ENCODE data around the gene CCDC85C. TPM values are rescaled to one million over a fixed set of nuclear protein-coding genes. Genes with fewer than 3 reads are reported as not detected.

The CCDC85C gene
- polyA plus RNA-seq, 4 donors, result 17.6 to 42.3 (median 28.6) TPM

- no peak for DNase-seq
- H3K4me3 ChIP-seq (ENCODE audit: low read depth in 1 of 3, low read length in 3 of 3), result no peak overlapping the region
- no peak overlapping the region for H3K27ac ChIP-seq (ENCODE audit: low read depth in 1 of 3, low read length in 2 of 3)
- no peaks in the 10 kb centered on the region for H3K9me3 ChIP-seq (ENCODE audit: control insufficient read depth in 2 of 2, insufficient read depth in 1 of 2, low read depth in 1 of 2, low read length in 1 of 2)
- peaks cover 0 to 60% (median 5%) of the 10 kb centered on the region in 3 donors for H3K4me1 ChIP-seq (ENCODE audit: control insufficient read depth in 3 of 3, insufficient read depth in 2 of 3, low read depth in 1 of 3, low read length in 2 of 3)
- H3K36me3 ChIP-seq (ENCODE audit: control insufficient read depth in 3 of 3, insufficient read depth in 2 of 3, low read depth in 1 of 3, low read length in 3 of 3), result peaks cover 0 to 43% (median 0%) of the 10 kb centered on the region in 3 donors
- no peaks in the 10 kb centered on the region for H3K27me3 ChIP-seq (ENCODE audit: control insufficient read depth in 3 of 3, insufficient read depth in 3 of 3, low read length in 3 of 3)
- no peak for FAIRE-seq
- 79 to 84% (median 81%) methylated on average over 16 of the region's 16 CpGs for WGBS, 3 donors
Measured at GRCh38 chr14:99559286-99559990, 44.6 kb downstream of the CCDC85C start.

- WGBS, 3 donors, result 83 to 93% (median 84%) methylated on average over 10 of the region's 10 CpGs
- no peak for FAIRE-seq
- DNase-seq, result no peak
- Histone ChIP-seq H3K27me3 (ENCODE audit: control insufficient read depth in 3 of 3, insufficient read depth in 3 of 3, low read length in 3 of 3) (no peaks in the 10 kb centered on the region), H3K9me3 (ENCODE audit: control insufficient read depth in 2 of 2, insufficient read depth in 1 of 2, low read depth in 1 of 2, low read length in 1 of 2) (no peaks in the 10 kb centered on the region), H3K36me3 (ENCODE audit: control insufficient read depth in 3 of 3, insufficient read depth in 2 of 3, low read depth in 1 of 3, low read length in 3 of 3) (peaks cover 0 to 32% (median 0%) of the 10 kb centered on the region in 3 donors), H3K4me1 (ENCODE audit: control insufficient read depth in 3 of 3, insufficient read depth in 2 of 3, low read depth in 1 of 3, low read length in 2 of 3) (peaks cover 8 to 59% (median 14%) of the 10 kb centered on the region in 3 donors), H3K27ac (ENCODE audit: low read depth in 1 of 3, low read length in 2 of 3) (peak overlapping the region in 1 of 3 donors; percentile 87), H3K4me3 (ENCODE audit: low read depth in 1 of 3, low read length in 3 of 3) (no peak overlapping the region)
Measured at GRCh38 chr14:99556134-99556791, 47.7 kb downstream of the CCDC85C start.

GRCh38 chr14:99554757-99555531 lies 49.1 kb downstream of the CCDC85C start:
- Histone ChIP-seq H3K36me3 (ENCODE audit: control insufficient read depth in 3 of 3, insufficient read depth in 2 of 3, low read depth in 1 of 3, low read length in 3 of 3) (peaks cover 0 to 29% (median 0%) of the 10 kb centered on the region in 3 donors), H3K27me3 (ENCODE audit: control insufficient read depth in 3 of 3, insufficient read depth in 3 of 3, low read length in 3 of 3) (no peaks in the 10 kb centered on the region), H3K27ac (ENCODE audit: low read depth in 1 of 3, low read length in 2 of 3) (peak overlapping the region; percentile 41 to 87 (median 55)), H3K9me3 (ENCODE audit: control insufficient read depth in 2 of 2, insufficient read depth in 1 of 2, low read depth in 1 of 2, low read length in 1 of 2) (no peaks in the 10 kb centered on the region), H3K4me3 (ENCODE audit: low read depth in 1 of 3, low read length in 3 of 3) (no peak overlapping the region), H3K4me1 (ENCODE audit: control insufficient read depth in 3 of 3, insufficient read depth in 2 of 3, low read depth in 1 of 3, low read length in 2 of 3) (peaks cover 8 to 66% (median 16%) of the 10 kb centered on the region in 3 donors)
- FAIRE-seq (no peak), DNase-seq (peak; percentile 39 to 77)
- WGBS, 3 donors, result 26 to 58% (median 38%) methylated on average over 9 of the region's 9 CpGs

- no peak overlapping the region for H3K4me3 ChIP-seq (ENCODE audit: low read depth in 1 of 3, low read length in 3 of 3)
- H3K27me3 ChIP-seq (ENCODE audit: control insufficient read depth in 3 of 3, insufficient read depth in 3 of 3, low read length in 3 of 3), result no peaks in the 10 kb centered on the region
- H3K27ac ChIP-seq (ENCODE audit: low read depth in 1 of 3, low read length in 2 of 3), result peak overlapping the region; percentile 41 to 87 (median 55)
- DNase-seq, result peak in 1 of 2 donors; percentile 37
- H3K4me1 ChIP-seq (ENCODE audit: control insufficient read depth in 3 of 3, insufficient read depth in 2 of 3, low read depth in 1 of 3, low read length in 2 of 3), result peaks cover 8 to 74% (median 16%) of the 10 kb centered on the region in 3 donors
- 24 to 67% (median 36%) methylated on average over 12 of the region's 12 CpGs for WGBS, 3 donors
- FAIRE-seq, result no peak
- H3K36me3 ChIP-seq (ENCODE audit: control insufficient read depth in 3 of 3, insufficient read depth in 2 of 3, low read depth in 1 of 3, low read length in 3 of 3), result peaks cover 0 to 26% (median 0%) of the 10 kb centered on the region in 3 donors
- no peaks in the 10 kb centered on the region for H3K9me3 ChIP-seq (ENCODE audit: control insufficient read depth in 2 of 2, insufficient read depth in 1 of 2, low read depth in 1 of 2, low read length in 1 of 2)
Measured at GRCh38 chr14:99554184-99554583, 49.8 kb downstream of the CCDC85C start.

GRCh38 chr14:99552572-99553216 lies 51.3 kb downstream of the CCDC85C start:
- FAIRE-seq (no peak), DNase-seq (peak; percentile 98 to 99)
- Histone ChIP-seq H3K9me3 (ENCODE audit: control insufficient read depth in 2 of 2, insufficient read depth in 1 of 2, low read depth in 1 of 2, low read length in 1 of 2) (no peaks in the 10 kb centered on the region), H3K27ac (ENCODE audit: low read depth in 1 of 3, low read length in 2 of 3) (peak overlapping the region; percentile 73 to 83 (median 75)), H3K27me3 (ENCODE audit: control insufficient read depth in 3 of 3, insufficient read depth in 3 of 3, low read length in 3 of 3) (no peaks in the 10 kb centered on the region), H3K4me3 (ENCODE audit: low read depth in 1 of 3, low read length in 3 of 3) (no peak overlapping the region), H3K36me3 (ENCODE audit: control insufficient read depth in 3 of 3, insufficient read depth in 2 of 3, low read depth in 1 of 3, low read length in 3 of 3) (peaks cover 0 to 19% (median 0%) of the 10 kb centered on the region in 3 donors), H3K4me1 (ENCODE audit: control insufficient read depth in 3 of 3, insufficient read depth in 2 of 3, low read depth in 1 of 3, low read length in 2 of 3) (peaks cover 8 to 80% (median 16%) of the 10 kb centered on the region in 3 donors)
- 22 to 56% (median 28%) methylated on average over 13 of the region's 13 CpGs for WGBS, 3 donors

GRCh38 chr14:99552021-99552553 lies 51.9 kb downstream of the CCDC85C start:
- Histone ChIP-seq H3K4me3 (ENCODE audit: low read depth in 1 of 3, low read length in 3 of 3) (no peak overlapping the region), H3K4me1 (ENCODE audit: control insufficient read depth in 3 of 3, insufficient read depth in 2 of 3, low read depth in 1 of 3, low read length in 2 of 3) (peaks cover 8 to 80% (median 16%) of the 10 kb centered on the region in 3 donors), H3K9me3 (ENCODE audit: control insufficient read depth in 2 of 2, insufficient read depth in 1 of 2, low read depth in 1 of 2, low read length in 1 of 2) (no peaks in the 10 kb centered on the region), H3K27me3 (ENCODE audit: control insufficient read depth in 3 of 3, insufficient read depth in 3 of 3, low read length in 3 of 3) (no peaks in the 10 kb centered on the region), H3K27ac (ENCODE audit: low read depth in 1 of 3, low read length in 2 of 3) (peak overlapping the region; percentile 56 to 83 (median 75)), H3K36me3 (ENCODE audit: control insufficient read depth in 3 of 3, insufficient read depth in 2 of 3, low read depth in 1 of 3, low read length in 3 of 3) (peaks cover 0 to 14% (median 0%) of the 10 kb centered on the region in 3 donors)
- no peak for FAIRE-seq
- 40 to 69% (median 63%) methylated on average over 9 of the region's 9 CpGs for WGBS, 3 donors
- DNase-seq, result no peak

GRCh38 chr14:99551034-99551922 lies 52.7 kb downstream of the CCDC85C start:
- Histone ChIP-seq H3K4me3 (ENCODE audit: low read depth in 1 of 3, low read length in 3 of 3) (no peak overlapping the region), H3K27me3 (ENCODE audit: control insufficient read depth in 3 of 3, insufficient read depth in 3 of 3, low read length in 3 of 3) (no peaks in the 10 kb centered on the region), H3K4me1 (ENCODE audit: control insufficient read depth in 3 of 3, insufficient read depth in 2 of 3, low read depth in 1 of 3, low read length in 2 of 3) (peaks cover 8 to 78% (median 14%) of the 10 kb centered on the region in 3 donors), H3K27ac (ENCODE audit: low read depth in 1 of 3, low read length in 2 of 3) (peak overlapping the region in 2 of 3 donors; percentile 6 to 83), H3K9me3 (ENCODE audit: control insufficient read depth in 2 of 2, insufficient read depth in 1 of 2, low read depth in 1 of 2, low read length in 1 of 2) (no peaks in the 10 kb centered on the region), H3K36me3 (ENCODE audit: control insufficient read depth in 3 of 3, insufficient read depth in 2 of 3, low read depth in 1 of 3, low read length in 3 of 3) (peaks cover 0 to 14% (median 0%) of the 10 kb centered on the region in 3 donors)
- DNase-seq (peak; percentile 30 to 59), FAIRE-seq (no peak)
- 37 to 55% (median 46%) methylated on average over 10 to 11 of the region's 11 CpGs for WGBS, 3 donors
